WTC11 (cell line): Measurements from ENCODE around the gene TOX4. TPM values are rescaled to one million over a fixed set of nuclear protein-coding genes. Genes with fewer than 3 reads are reported as not detected.

ENCODE experiments used
- ATAC-seq: fragments of 200-7000 bp; cut with Tn5 transposase; 2 replicates; pipeline ENCODE4 v1.10.0; 2021; ENCODE audit warnings: mild to moderate bottlenecking, moderate library complexity
- CTCF ChIA-PET: fragments of 300-600 bp; sonication (Branson Sonifier 250); formaldehyde crosslinking; loops from one replicate; lab custom pipeline; 2021; ENCODE audit warnings: antibody characterized with exemption; lab: Charles Lee
- POLR2A ChIA-PET: fragments of 350-600 bp; sonication (Branson Sonifier 250); formaldehyde crosslinking; loops from one replicate; lab custom pipeline; 2021; ENCODE audit warnings: antibody characterized with exemption; lab: Charles Lee
- DNase-seq: peaks from one replicate; pipeline ENCODE4 v3.0.0; 2021; ENCODE audit warnings: low spot score
- H3K27ac Mint-ChIP-seq: 2 replicates; pipeline ENCODE4 v1.8.0; 2021; ENCODE audit warnings: mixed read lengths
- H3K27me3 Mint-ChIP-seq: 2 replicates; pipeline ENCODE4 v1.8.0; 2021; ENCODE audit warnings: low read depth, mild to moderate bottlenecking, moderate library complexity, mixed read lengths
- H3K36me3 Mint-ChIP-seq: 2 replicates; pipeline ENCODE4 v1.8.0; 2021; ENCODE audit warnings: mixed read lengths
- H3K4me1 Mint-ChIP-seq: 2 replicates; pipeline ENCODE4 v1.8.0; 2022; ENCODE audit warnings: mixed read lengths
- H3K4me3 Mint-ChIP-seq: 2 replicates; pipeline ENCODE4 v1.8.0; 2021; ENCODE audit warnings: mild to moderate bottlenecking, moderate library complexity, mixed read lengths
- H3K9me3 Mint-ChIP-seq: 2 replicates; pipeline ENCODE4 v1.8.0; 2021; ENCODE audit warnings: mixed read lengths
- CBFB ChIP-seq: sonication (generic); formaldehyde crosslinking; IDR thresholded peaks from 2 replicates; pipeline ENCODE4 v1.8.1; 2022; ENCODE audit warnings: mild to moderate bottlenecking, low read depth, missing genetic modification reagents
- FOXK1 ChIP-seq: sonication (generic); formaldehyde crosslinking; IDR thresholded peaks from 2 replicates; pipeline ENCODE4 v1.8.0; 2022; ENCODE audit warnings: mild to moderate bottlenecking, moderate library complexity, missing genetic modification reagents
- GABPB1 ChIP-seq: sonication (generic); formaldehyde crosslinking; IDR thresholded peaks from 2 replicates; pipeline ENCODE4 v1.8.1; 2023; ENCODE audit warnings: mild to moderate bottlenecking, missing genetic modification reagents
- GRHL2 ChIP-seq: fragments of 250-450 bp; sonication (Bioruptor Pico); IDR thresholded peaks from 2 replicates; pipeline ENCODE4 v1.8.0; 2022; ENCODE audit warnings: mild to moderate bottlenecking, moderate library complexity; ENCODE audit not compliant: insufficient replicate concordance, severe bottlenecking
- MXD4 ChIP-seq: fragments of 250-450 bp; sonication (Bioruptor Pico); IDR thresholded peaks from 2 replicates; pipeline ENCODE4 v1.8.0; 2021; ENCODE audit warnings: mild to moderate bottlenecking, moderate library complexity, borderline replicate concordance
- SMAD4 ChIP-seq: sonication (generic); formaldehyde crosslinking; IDR thresholded peaks from 2 replicates; pipeline ENCODE4 v1.8.0; 2022; ENCODE audit warnings: mild to moderate bottlenecking, missing genetic modification reagents
- ZNF263 ChIP-seq: sonication (generic); formaldehyde crosslinking; IDR thresholded peaks from 2 replicates; pipeline ENCODE4 v1.8.1; 2022; ENCODE audit warnings: low read depth, mild to moderate bottlenecking, moderate library complexity, missing genetic modification reagents
- ZNF416 ChIP-seq: fragments of 250-450 bp; sonication (Bioruptor Pico); IDR thresholded peaks from 2 replicates; pipeline ENCODE4 v1.9.0; 2021; ENCODE audit warnings: mild to moderate bottlenecking, inconsistent platforms
- ZNF423 ChIP-seq: fragments of 250-450 bp; sonication (Bioruptor Pico); IDR thresholded peaks from 2 replicates; pipeline ENCODE4 v2.1.2; 2022; ENCODE audit warnings: mild to moderate bottlenecking, moderate library complexity
- total RNA-seq: library from RNA; stranded (reverse); gene quantifications from 3 replicates; pipeline ENCODE4 v1.2.3, GENCODE V29; 2021
- TF ChIP-seq, protein P1 (sequence below): fragments of 250-450 bp; sonication (Bioruptor Pico); IDR thresholded peaks from 2 replicates; pipeline ENCODE4 v1.9.0; 2021; ENCODE audit warnings: mild to moderate bottlenecking, borderline replicate concordance
- TF ChIP-seq, protein P2 (sequence below): sonication (generic); formaldehyde crosslinking; IDR thresholded peaks from 2 replicates; pipeline ENCODE4 v1.8.0; 2022; ENCODE audit warnings: mild to moderate bottlenecking, missing genetic modification reagents
- TF ChIP-seq, protein P3 (sequence below): sonication (generic); formaldehyde crosslinking; IDR thresholded peaks from 2 replicates; pipeline ENCODE4 v1.8.0; 2022; ENCODE audit warnings: mild to moderate bottlenecking, missing genetic modification reagents
- TF ChIP-seq, protein P4 (sequence below): sonication (generic); formaldehyde crosslinking; IDR thresholded peaks from 2 replicates; pipeline ENCODE4 v1.8.1; 2023; ENCODE audit warnings: mild to moderate bottlenecking, missing genetic modification reagents, moderate library complexity

Gene TOX4
- total RNA-seq, 1 experiment from 2014 or later = 49.1 TPM

DNA sequence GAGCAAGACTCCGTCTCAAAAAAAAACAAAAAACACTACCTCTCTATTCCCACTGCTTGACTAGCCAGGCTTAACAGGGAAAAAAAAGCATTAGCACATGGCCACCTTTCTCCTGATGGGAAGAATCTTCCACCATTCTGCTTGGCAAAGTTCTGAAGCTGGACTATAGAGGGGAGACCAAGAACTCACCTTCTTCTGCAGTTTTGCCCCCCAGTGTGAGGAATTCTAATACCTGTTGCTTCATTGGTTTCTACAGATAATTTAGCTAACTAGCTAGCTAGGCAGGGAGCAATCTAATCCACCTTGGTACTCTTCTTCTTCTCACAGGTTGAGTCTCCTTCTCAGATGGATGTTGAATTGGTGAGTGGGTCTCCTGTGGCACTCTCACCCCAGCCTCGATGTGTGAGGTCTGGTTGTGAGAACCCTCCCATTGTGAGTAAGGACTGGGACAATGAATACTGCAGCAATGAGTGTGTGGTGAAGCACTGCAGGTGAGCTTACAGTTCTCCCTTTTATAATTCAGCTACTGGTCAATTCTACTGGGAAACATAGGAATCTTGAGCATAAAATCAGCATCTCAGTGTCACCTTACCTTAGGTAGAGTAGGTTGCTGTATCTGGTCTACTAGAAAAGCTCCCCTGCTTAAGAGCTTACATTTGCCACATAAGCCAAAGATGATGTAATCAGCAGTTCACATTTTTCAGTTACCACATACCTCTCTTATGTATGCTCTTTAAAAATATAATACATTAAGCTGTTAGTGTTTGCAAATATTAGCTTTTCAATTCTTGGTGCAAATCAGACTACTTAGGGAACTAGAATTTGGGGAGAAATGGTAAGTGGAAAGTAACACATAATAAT, 18.1 kb downstream of the TOX4 start:
- peaks cover 80% of the 10 kb centered on the region for H3K36me3 Mint-ChIP-seq
- DNase-seq = no peak
- TF ChIP-seq GABPB1 (CRISPR knock-in tag) = peak; percentile 45; the same call in 1 of the 2 replicates
- no peak for TF ChIP-seq MXD4 (CRISPR knock-in tag)

DNA sequence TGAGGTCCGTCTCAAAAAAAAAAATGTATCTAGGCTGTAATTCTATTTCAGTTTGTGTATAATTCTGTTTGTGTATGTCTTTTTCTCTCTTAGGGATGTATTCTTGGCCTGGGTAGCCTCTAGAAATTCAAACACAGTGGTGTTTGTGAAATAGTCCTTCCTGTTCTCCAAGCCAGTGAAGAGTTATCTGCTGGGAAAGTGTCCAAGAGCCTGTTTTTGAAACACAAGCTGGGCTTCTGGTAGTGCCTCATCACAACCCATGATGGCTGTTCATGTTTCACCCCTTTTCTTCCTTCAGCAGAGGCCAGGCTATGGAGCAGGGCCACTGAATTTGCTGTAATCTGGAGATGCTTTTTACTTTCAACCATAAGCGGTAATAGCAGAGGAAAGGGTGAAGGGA, 19.5 kb downstream of the TOX4 start:
- ChIA-PET CTCF (interaction anchor here (1.3 kb wide), 1 partner anchor 15 kb away, joined by 4 read pairs; the partner anchor contains the start of gene METTL3), POLR2A (interaction anchor here (1.4 kb wide), 1 partner anchor 29 kb away, joined by 3 read pairs; the partner anchor contains the start of gene SALL2)
- Mint-ChIP-seq H3K27me3 (no peaks in the 10 kb centered on the region), H3K27ac (peak overlapping the region; percentile 50), H3K4me1 (peaks cover 26% of the 10 kb centered on the region), H3K36me3 (peaks cover 82% of the 10 kb centered on the region), H3K4me3 (no peak overlapping the region), H3K9me3 (no peaks in the 10 kb centered on the region)
- no peak for DNase-seq
- TF ChIP-seq ZNF263 (no peak), ZNF423 (CRISPR knock-in tag) (no peak), CBFB (no peak), ZNF416 (CRISPR knock-in tag) (no peak), SMAD4 (no peak), GRHL2 (CRISPR knock-in tag) (no peak), FOXK1 (no peak)
- TF ChIP-seq, protein P1, sequence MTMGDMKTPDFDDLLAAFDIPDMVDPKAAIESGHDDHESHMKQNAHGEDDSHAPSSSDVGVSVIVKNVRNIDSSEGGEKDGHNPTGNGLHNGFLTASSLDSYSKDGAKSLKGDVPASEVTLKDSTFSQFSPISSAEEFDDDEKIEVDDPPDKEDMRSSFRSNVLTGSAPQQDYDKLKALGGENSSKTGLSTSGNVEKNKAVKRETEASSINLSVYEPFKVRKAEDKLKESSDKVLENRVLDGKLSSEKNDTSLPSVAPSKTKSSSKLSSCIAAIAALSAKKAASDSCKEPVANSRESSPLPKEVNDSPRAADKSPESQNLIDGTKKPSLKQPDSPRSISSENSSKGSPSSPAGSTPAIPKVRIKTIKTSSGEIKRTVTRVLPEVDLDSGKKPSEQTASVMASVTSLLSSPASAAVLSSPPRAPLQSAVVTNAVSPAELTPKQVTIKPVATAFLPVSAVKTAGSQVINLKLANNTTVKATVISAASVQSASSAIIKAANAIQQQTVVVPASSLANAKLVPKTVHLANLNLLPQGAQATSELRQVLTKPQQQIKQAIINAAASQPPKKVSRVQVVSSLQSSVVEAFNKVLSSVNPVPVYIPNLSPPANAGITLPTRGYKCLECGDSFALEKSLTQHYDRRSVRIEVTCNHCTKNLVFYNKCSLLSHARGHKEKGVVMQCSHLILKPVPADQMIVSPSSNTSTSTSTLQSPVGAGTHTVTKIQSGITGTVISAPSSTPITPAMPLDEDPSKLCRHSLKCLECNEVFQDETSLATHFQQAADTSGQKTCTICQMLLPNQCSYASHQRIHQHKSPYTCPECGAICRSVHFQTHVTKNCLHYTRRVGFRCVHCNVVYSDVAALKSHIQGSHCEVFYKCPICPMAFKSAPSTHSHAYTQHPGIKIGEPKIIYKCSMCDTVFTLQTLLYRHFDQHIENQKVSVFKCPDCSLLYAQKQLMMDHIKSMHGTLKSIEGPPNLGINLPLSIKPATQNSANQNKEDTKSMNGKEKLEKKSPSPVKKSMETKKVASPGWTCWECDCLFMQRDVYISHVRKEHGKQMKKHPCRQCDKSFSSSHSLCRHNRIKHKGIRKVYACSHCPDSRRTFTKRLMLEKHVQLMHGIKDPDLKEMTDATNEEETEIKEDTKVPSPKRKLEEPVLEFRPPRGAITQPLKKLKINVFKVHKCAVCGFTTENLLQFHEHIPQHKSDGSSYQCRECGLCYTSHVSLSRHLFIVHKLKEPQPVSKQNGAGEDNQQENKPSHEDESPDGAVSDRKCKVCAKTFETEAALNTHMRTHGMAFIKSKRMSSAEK (CRISPR knock-in tag) = no peak
- TF ChIP-seq, protein P2, sequence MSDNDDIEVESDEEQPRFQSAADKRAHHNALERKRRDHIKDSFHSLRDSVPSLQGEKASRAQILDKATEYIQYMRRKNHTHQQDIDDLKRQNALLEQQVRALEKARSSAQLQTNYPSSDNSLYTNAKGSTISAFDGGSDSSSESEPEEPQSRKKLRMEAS (CRISPR knock-in tag) = no peak
- TF ChIP-seq, protein P3, sequence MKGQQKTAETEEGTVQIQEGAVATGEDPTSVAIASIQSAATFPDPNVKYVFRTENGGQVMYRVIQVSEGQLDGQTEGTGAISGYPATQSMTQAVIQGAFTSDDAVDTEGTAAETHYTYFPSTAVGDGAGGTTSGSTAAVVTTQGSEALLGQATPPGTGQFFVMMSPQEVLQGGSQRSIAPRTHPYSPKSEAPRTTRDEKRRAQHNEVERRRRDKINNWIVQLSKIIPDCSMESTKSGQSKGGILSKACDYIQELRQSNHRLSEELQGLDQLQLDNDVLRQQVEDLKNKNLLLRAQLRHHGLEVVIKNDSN (CRISPR knock-in tag) = no peak
- TF ChIP-seq, protein P4, sequence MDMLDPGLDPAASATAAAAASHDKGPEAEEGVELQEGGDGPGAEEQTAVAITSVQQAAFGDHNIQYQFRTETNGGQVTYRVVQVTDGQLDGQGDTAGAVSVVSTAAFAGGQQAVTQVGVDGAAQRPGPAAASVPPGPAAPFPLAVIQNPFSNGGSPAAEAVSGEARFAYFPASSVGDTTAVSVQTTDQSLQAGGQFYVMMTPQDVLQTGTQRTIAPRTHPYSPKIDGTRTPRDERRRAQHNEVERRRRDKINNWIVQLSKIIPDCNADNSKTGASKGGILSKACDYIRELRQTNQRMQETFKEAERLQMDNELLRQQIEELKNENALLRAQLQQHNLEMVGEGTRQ (CRISPR knock-in tag) = no peak
- no peak for ATAC-seq

More for the DNA sequence above, 18.1 kb downstream of the TOX4 start:
- no peaks in the 10 kb centered on the region for H3K27me3 Mint-ChIP-seq
- peaks cover 19% of the 10 kb centered on the region for H3K4me1 Mint-ChIP-seq
- H3K27ac Mint-ChIP-seq = peak overlapping the region; percentile 90
- POLR2A ChIA-PET = interaction anchor here (1.1 to 1.4 kb wide), 2 partner anchors 31 to 32 kb away, joined by 3 read pairs; partner anchors contain the start of gene SALL2
- H3K4me3 Mint-ChIP-seq = no peak overlapping the region
- ATAC-seq = peak; percentile 24; the same call in 1 of the 2 replicates
- H3K9me3 Mint-ChIP-seq = no peaks in the 10 kb centered on the region
- CTCF ChIA-PET = interaction anchor here (0.7 to 1.4 kb wide), 3 partner anchors 16 to 31 kb away, joined by 3 to 4 read pairs (median 4); partner anchors contain the start of genes METTL3, SALL2 and TOX4
